PFSK-1 (cell line): ENCODE measurements around the gene TRMT44. TPM values are rescaled to one million over a fixed set of nuclear protein-coding genes. Genes with fewer than 3 reads are reported as not detected.

Source experiments
- FOXP2 ChIP-seq: optimal IDR thresholded peaks from 2 replicates; pipeline ENCODE3; 2011; ENCODE audit warnings: borderline replicate concordance, control low read depth, inconsistent platforms; ENCODE audit not compliant: insufficient read depth; ENCODE audit errors: extremely low read length, extremely low read depth
- POLR2AphosphoS5 ChIP-seq: IDR thresholded peaks from 2 replicates; pipeline ENCODE4 v1.6.1; 2012; ENCODE audit warnings: low read depth, mild to moderate bottlenecking, control low read depth, low read length, moderate library complexity
- REST ChIP-seq, 2 experiments: IDR thresholded peaks; 2 replicates each; pipeline versions ENCODE4 v1.6.1 to v1.8.0; 2011 to 2012; ENCODE audit warnings: low read depth in 2 of 2, low read length in 2 of 2, control low read depth in 1 of 2, inconsistent platforms in 1 of 2, mild to moderate bottlenecking in 1 of 2, moderate library complexity in 1 of 2; ENCODE audit not compliant: insufficient read depth in 1 of 2
- SIN3A ChIP-seq: IDR thresholded peaks from 2 replicates; pipeline ENCODE4 v1.6.1; 2012; ENCODE audit warnings: mild to moderate bottlenecking, low read length, moderate library complexity, borderline replicate concordance; ENCODE audit not compliant: insufficient read depth
- TAF1 ChIP-seq: IDR thresholded peaks from 2 replicates; pipeline ENCODE4 v1.6.1; 2012; ENCODE audit warnings: low read length, control low read depth, borderline replicate concordance; ENCODE audit not compliant: insufficient read depth
- polyA plus RNA-seq: library from polyadenylated mRNA; unstranded; fragments of >200 nt; gene quantifications from one replicate; pipeline ENCODE4 v1.2.1, GENCODE V29; 2012; ENCODE audit warnings: low read depth, missing spikeins; ENCODE audit not compliant: insufficient read length

The TRMT44 gene
- 8.3 TPM for polyA plus RNA-seq

- TF ChIP-seq REST (IDR thresholded peaks at IDR 0.05; ENCODE audit: insufficient read depth in 1 of 2, low read depth in 2 of 2, low read length in 2 of 2), result peak in 1 of 2 experiments; percentile 51; a peak in 2 of 4 replicates
- peak; percentile 91 for TF ChIP-seq FOXP2
- TF ChIP-seq POLR2AphosphoS5, result peak; percentile 83
- peak; percentile 99 for TF ChIP-seq SIN3A
- peak; percentile 94; the same call in 1 of the 2 replicates for TF ChIP-seq TAF1
Observed at GRCh38 chr4:8440492-8441311, at the start of gene TRMT44, which contains the start of gene ACOX3. TRMT44 (plus strand) TSS chr4:8440777; CDS start chr4:8440823, 46 bp downstream. ACOX3 (minus strand) TSS chr4:8440723; CDS start chr4:8416521, 24,202 bp downstream.

- TF ChIP-seq POLR2AphosphoS5 (no peak), FOXP2 (no peak), REST (IDR thresholded peaks at IDR 0.05; ENCODE audit: insufficient read depth in 1 of 2, low read depth in 2 of 2, low read length in 2 of 2) (no peak), TAF1 (no peak), SIN3A (no peak)
Observed at GRCh38 chr4:8391071-8391470, 49.5 kb upstream of the TRMT44 start.

GRCh38 chr4:8391972-8392371 lies 48.6 kb upstream of the TRMT44 start:
- TF ChIP-seq REST (IDR thresholded peaks at IDR 0.05; ENCODE audit: insufficient read depth in 1 of 2, low read depth in 2 of 2, low read length in 2 of 2) (no peak), SIN3A (peak; percentile 98; the same call in 1 of the 2 replicates), FOXP2 (peak; percentile 47)

- no peak for TF ChIP-seq FOXP2
- TF ChIP-seq TAF1, result no peak
- TF ChIP-seq SIN3A, result no peak
- no peak for TF ChIP-seq REST (IDR thresholded peaks at IDR 0.05; ENCODE audit: insufficient read depth in 1 of 2, low read depth in 2 of 2, low read length in 2 of 2)
- no peak for TF ChIP-seq POLR2AphosphoS5
Observed at GRCh38 chr4:8392591-8393190, 47.9 kb upstream of the TRMT44 start.

GRCh38 chr4:8393593-8394038 lies 47.0 kb upstream of the TRMT44 start:
- TF ChIP-seq REST (IDR thresholded peaks at IDR 0.05; ENCODE audit: insufficient read depth in 1 of 2, low read depth in 2 of 2, low read length in 2 of 2) (no peak), POLR2AphosphoS5 (no peak), SIN3A (no peak), FOXP2 (no peak), TAF1 (no peak)
